Spleen (tissue), 7 donors: ENCODE data around the gene QRSL1.

Experiments used
- CTCF ChIP-seq, 11 experiments: fragments of 200-600 bp in 7 of 11; fragments of 450-650 bp in 4 of 11; sonication (generic) in 4 of 11; IDR thresholded peaks in 8 of 11; conservative IDR thresholded peaks in 3 of 11; 1 replicate in 7 of 11; 2 replicates in 4 of 11; pipeline versions ENCODE4 v1.4.0 to v1.8.0; 2016 to 2021; ENCODE audit warnings: antibody characterized with exemption in 11 of 11, inconsistent platforms in 4 of 11, mild to moderate bottlenecking in 1 of 11
- POLR2A ChIP-seq, 3 donors: fragments of 450-650 bp; IDR thresholded peaks; one replicate each; pipeline ENCODE4 v1.5.1; 2017; ENCODE audit warnings: antibody characterized with exemption in 3 of 3, mild to moderate bottlenecking in 1 of 3
- POLR2AphosphoS5 ChIP-seq, 3 donors: sonication (generic); formaldehyde crosslinking; IDR thresholded peaks; one replicate each; pipeline ENCODE4 v1.5.1; 2017; ENCODE audit warnings: antibody characterized with exemption in 3 of 3
- donor health status: DM: no; HTN: no; CAD: no; lungs with moderate emphysema.
- donor health status: DM: no; HTN: no; CAD: no.
- donor health status: DM: no; HTN: no; CAD: no.

- TF ChIP-seq POLR2A (IDR thresholded peaks at IDR 0.05): no peak
- TF ChIP-seq CTCF (IDR thresholded peaks at IDR 0.05 in 8 of 11, conservative IDR thresholded peaks at IDR 0.05 in 3 of 11): no peak
- no peak for TF ChIP-seq POLR2AphosphoS5 (IDR thresholded peaks at IDR 0.05)
These were observed 2.9 kb upstream of the QRSL1 start for GRCh38 chr6:106626485-106626884.
